Stomach (tissue), 9 donors: ENCODE data around the gene SUV39H2. TPM values are rescaled to one million over a fixed set of nuclear protein-coding genes. Genes with fewer than 3 reads are reported as not detected.
A peak's percentile ranks its signal among the peaks of the same experiment; 100 is the strongest.
"Not testable (repeated sequence)": the region's sequence is repeated elsewhere in the genome, so short reads cannot be mapped to it uniquely, and the experiment has no call there.

Experiments
- DNase-seq, 2 donors: peaks; one replicate each; pipeline versions ENCODE4 v3.0.0 to v3.0.0-alpha.2; 2013 to 2019
- H3K27ac ChIP-seq, 5 donors: fragments of 200-600 bp in 4 of 5; sonication (generic) in 4 of 5; one replicate each; pipeline ENCODE4 v1.5.1; 2013 to 2019; ENCODE audit warnings: mild to moderate bottlenecking in 1 of 5, moderate library complexity in 1 of 5
- H3K27me3 ChIP-seq, 3 donors: fragments of 200-600 bp; sonication (generic); one replicate each; pipeline ENCODE4 v1.5.1; 2017 to 2019; ENCODE audit warnings: mixed run types in 1 of 3
- H3K36me3 ChIP-seq, 4 donors: fragments of 200-600 bp; sonication (generic); 1 replicate in 3 of 4; 2 replicates in 1 of 4; pipeline ENCODE4 v1.5.1; 2016 to 2019
- H3K4me1 ChIP-seq, 4 donors: fragments of 200-600 bp; sonication (generic); one replicate each; pipeline ENCODE4 v1.5.1; 2016 to 2019
- H3K4me3 ChIP-seq, 4 donors: fragments of 200-600 bp; sonication (generic) in 3 of 4; one replicate each; pipeline ENCODE4 v1.5.1; 2016 to 2019; ENCODE audit warnings: mild to moderate bottlenecking in 1 of 4
- H3K9me3 ChIP-seq, 4 donors: fragments of 200-600 bp; sonication (generic); one replicate each; pipeline ENCODE4 v1.5.1; 2016 to 2019
- CTCF ChIP-seq, 7 experiments: fragments of 450-650 bp in 4 of 7; fragments of 200-600 bp in 3 of 7; sonication (generic) in 3 of 7; IDR thresholded peaks; one replicate each; pipeline ENCODE4 v1.5.1; 2016 to 2019; ENCODE audit warnings: antibody characterized with exemption in 7 of 7, control low read depth in 2 of 7, mild to moderate bottlenecking in 1 of 7
- EP300 ChIP-seq: sonication (generic); formaldehyde crosslinking; IDR thresholded peaks from one replicate; pipeline ENCODE4 v1.6.1; 2017; ENCODE audit warnings: antibody characterized with exemption
- POLR2A ChIP-seq, 4 donors: fragments of 450-650 bp; IDR thresholded peaks; one replicate each; pipeline ENCODE4 v1.6.1; 2016; ENCODE audit warnings: antibody characterized with exemption in 4 of 4, control low read depth in 2 of 4, mild to moderate bottlenecking in 1 of 4, moderate library complexity in 1 of 4
- POLR2AphosphoS5 ChIP-seq, 3 donors: sonication (generic); formaldehyde crosslinking; IDR thresholded peaks; one replicate each; pipeline ENCODE4 v1.6.1; 2016; ENCODE audit warnings: antibody characterized with exemption in 3 of 3
- WGBS, 5 donors: extraction: QIAGEN DNeasy Blood & Tissue Kit in 3 of 5; methylation state at CpG; one replicate each; pipeline versions ENCODE4 v1.1.5 to v1.1.7; 2013 to 2018; 5-methylcytosine and 5-hydroxymethylcytosine counted together
- intact Hi-C: fragments of 100-400 bp; cut with DNase I; formaldehyde crosslinking; loops from one replicate; pipeline ENCODE4 v1.15.1; 2023; ENCODE audit warnings: low total_unique reads
- polyA plus RNA-seq, 3 donors: library from polyadenylated mRNA; stranded (reverse); fragments of 200-250 nt; gene quantifications; one replicate each; pipeline ENCODE4 v1.2.3, GENCODE V29; 2013
- total RNA-seq, 5 donors: library from RNA; depleted of rRNA; stranded (reverse); fragments of >200 nt; gene quantifications; one replicate each; pipeline versions ENCODE4 v1.1.0 to v1.2.3, GENCODE V29; 2014 to 2016
- donor health status: healthy with polysubstance abuse.
- donor health status: Bipolar disorder and iron deficiency.
- donor health status: healthy.

Gene SUV39H2
- total and polyA plus RNA-seq, 8 donors = 0.58 to 68.3 (median 5.7) TPM

GRCh38 chr10:14904316-14904732 is 25.7 kb downstream of the SUV39H2 start:
- no peaks in the 10 kb centered on the region for H3K27me3 ChIP-seq
- no peaks in the 10 kb centered on the region for H3K9me3 ChIP-seq
- peak in 3 of 7 experiments; percentile 12 to 54 (median 40) for TF ChIP-seq CTCF (IDR thresholded peaks at IDR 0.05)
- TF ChIP-seq POLR2A (IDR thresholded peaks at IDR 0.05) = no peak
- intact Hi-C loops = no loop called here
- peak in 1 of 2 donors; percentile 48 for DNase-seq
- no peaks in the 10 kb centered on the region for H3K4me1 ChIP-seq
- H3K4me3 ChIP-seq = no peak overlapping the region
- no peak overlapping the region for H3K27ac ChIP-seq
- H3K36me3 ChIP-seq = peaks cover 7 to 48% (median 35%) of the 10 kb centered on the region in 4 donors
- 34 to 46% (median 44%) methylated on average over 1 of the region's 1 CpG for WGBS, 5 donors

GRCh38 chr10:14904864-14905263 is 26.2 kb downstream of the SUV39H2 start:
- H3K4me3 ChIP-seq = no peak overlapping the region
- no peaks in the 10 kb centered on the region for H3K9me3 ChIP-seq
- WGBS, 5 donors = 81 to 96% (median 94%) methylated on average over 2 of the region's 2 CpGs
- no peaks in the 10 kb centered on the region for H3K4me1 ChIP-seq
- no peak for DNase-seq
- no peaks in the 10 kb centered on the region for H3K27me3 ChIP-seq
- H3K27ac ChIP-seq = no peak overlapping the region
- TF ChIP-seq CTCF (IDR thresholded peaks at IDR 0.05) (no peak), EP300 (no peak), POLR2A (IDR thresholded peaks at IDR 0.05) (no peak), POLR2AphosphoS5 (IDR thresholded peaks at IDR 0.05) (no peak)
- intact Hi-C loops = no loop called here
- peaks cover 7 to 45% (median 40%) of the 10 kb centered on the region in 4 donors for H3K36me3 ChIP-seq

GRCh38 chr10:14905890-14906289 is 27.2 kb downstream of the SUV39H2 start:
- no peak overlapping the region for H3K4me3 ChIP-seq
- no peaks in the 10 kb centered on the region for H3K27me3 ChIP-seq
- WGBS, 5 donors = 78 to 90% (median 89%) methylated on average over 2 of the region's 2 CpGs
- no peaks in the 10 kb centered on the region for H3K4me1 ChIP-seq
- no peak overlapping the region for H3K27ac ChIP-seq
- no peak for TF ChIP-seq EP300
- no peak for TF ChIP-seq POLR2AphosphoS5 (IDR thresholded peaks at IDR 0.05)
- TF ChIP-seq CTCF (IDR thresholded peaks at IDR 0.05) = no peak
- TF ChIP-seq POLR2A (IDR thresholded peaks at IDR 0.05) = no peak
- peaks cover 7 to 51% (median 50%) of the 10 kb centered on the region in 4 donors for H3K36me3 ChIP-seq
- no peak for DNase-seq
- no peaks in the 10 kb centered on the region for H3K9me3 ChIP-seq
- intact Hi-C loops = no loop called here

- TF ChIP-seq EP300 (no peak), POLR2AphosphoS5 (IDR thresholded peaks at IDR 0.05) (no peak), CTCF (IDR thresholded peaks at IDR 0.05) (no peak), POLR2A (IDR thresholded peaks at IDR 0.05) (no peak)
- WGBS, 5 donors = 94 to 99% (median 96%) methylated on average over 2 of the region's 2 CpGs
- intact Hi-C loops = no loop called here
- no peaks in the 10 kb centered on the region for H3K4me1 ChIP-seq
- DNase-seq = no peak
- H3K9me3 ChIP-seq = no peaks in the 10 kb centered on the region
- H3K27ac ChIP-seq = no peak overlapping the region
- no peak overlapping the region for H3K4me3 ChIP-seq
- H3K36me3 ChIP-seq = peaks cover 7 to 56% (median 56%) of the 10 kb centered on the region in 4 donors
- H3K27me3 ChIP-seq = no peaks in the 10 kb centered on the region
Observed at GRCh38 chr10:14906765-14907164, 28.1 kb downstream of the SUV39H2 start.

GRCh38 chr10:14907591-14907990 is 28.9 kb downstream of the SUV39H2 start:
- 95 to 99% (median 97%) methylated on average over 4 of the region's 4 CpGs for WGBS, 5 donors
- peaks cover 7 to 64% (median 64%) of the 10 kb centered on the region in 4 donors for H3K36me3 ChIP-seq

More at GRCh38 chr10:14907591-14907990, 28.9 kb downstream of the SUV39H2 start:
- H3K27ac ChIP-seq, intact Hi-C loops, H3K27me3 ChIP-seq, H3K4me3 ChIP-seq, H3K9me3 ChIP-seq, H3K4me1 ChIP-seq, DNase-seq: not testable (repeated sequence)
